Testis (tissue), 2 donors: ENCODE data around the gene TSPAN32.

Experiments used
- CTCF ChIP-seq, 3 experiments: fragments of 450-650 bp in 2 of 3; fragments of 200-600 bp in 1 of 3; sonication (generic) in 1 of 3; IDR thresholded peaks; one replicate each; pipeline ENCODE4 v1.5.1; 2016 to 2019; ENCODE audit warnings: antibody characterized with exemption in 3 of 3, mild to moderate bottlenecking in 2 of 3, moderate library complexity in 1 of 3
- POLR2A ChIP-seq: fragments of 450-650 bp; IDR thresholded peaks from one replicate; pipeline ENCODE4 v1.6.1; 2017; ENCODE audit warnings: antibody characterized with exemption, mild to moderate bottlenecking, moderate library complexity

- TF ChIP-seq CTCF (IDR thresholded peaks at IDR 0.05) (no peak), POLR2A (no peak)
These were observed 9.1 kb downstream of the TSPAN32 start for GRCh38 chr11:2310786-2311352.
